GM21515 (cell line): Measurements from ENCODE around the gene NINJ1.

Source experiments
- ATAC-seq: cut with Tn5 transposase; IDR thresholded peaks from one replicate; pipeline ENCODE4 v1.9.1; 2021; ENCODE audit not compliant: unreplicated experiment

Gene NINJ1

GRCh38 chr9:93090091-93090655 lies 43.9 kb downstream of the NINJ1 start:
- no peak for ATAC-seq

DNA sequence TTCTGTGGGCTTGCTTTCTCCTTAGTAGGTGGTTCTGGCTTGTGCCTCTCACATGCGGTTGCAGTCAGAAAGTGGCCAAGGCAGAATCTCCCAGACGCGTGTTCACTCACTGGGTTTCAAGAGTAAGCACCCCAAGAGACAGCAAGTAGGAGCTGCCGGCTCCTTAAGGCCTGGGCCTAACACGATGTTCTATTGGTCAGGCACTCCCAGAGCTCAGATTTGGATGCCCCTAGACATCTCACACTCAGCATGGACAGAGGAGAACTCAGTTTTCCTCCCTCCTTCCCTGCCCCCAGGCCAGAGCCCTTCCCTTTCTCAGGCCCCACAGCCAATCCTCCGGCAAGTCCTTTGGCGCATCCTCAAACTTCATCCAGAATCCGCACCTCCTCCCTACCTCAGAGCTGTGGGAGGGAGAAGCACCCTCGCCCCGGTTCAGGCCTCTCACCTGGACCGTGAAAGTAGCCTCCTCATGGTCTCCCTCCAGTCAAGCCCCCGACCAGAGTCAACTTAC lies 44.5 kb downstream of the NINJ1 start:
- no peak for ATAC-seq

GRCh38 chr9:93089024-93089423 lies 45.0 kb downstream of the NINJ1 start:
- ATAC-seq: no peak

DNA sequence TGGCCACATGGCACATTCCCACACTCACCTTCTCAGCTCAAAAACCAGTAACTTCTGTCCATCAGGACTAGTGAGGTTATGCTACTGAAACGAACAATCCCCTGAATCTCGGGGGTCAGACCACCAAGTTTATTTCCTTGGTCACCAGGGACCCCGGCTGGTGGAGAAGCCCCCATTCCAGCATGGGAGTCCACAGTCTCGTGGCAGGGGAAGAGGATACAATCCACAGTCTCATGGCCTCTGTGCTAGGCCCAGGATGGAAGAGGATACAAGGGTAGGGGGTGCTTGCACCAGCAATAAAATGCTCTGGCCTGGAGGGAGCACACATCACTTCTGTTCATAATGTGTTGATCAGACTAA lies 45.4 kb downstream of the NINJ1 start:
- no peak for ATAC-seq

DNA sequence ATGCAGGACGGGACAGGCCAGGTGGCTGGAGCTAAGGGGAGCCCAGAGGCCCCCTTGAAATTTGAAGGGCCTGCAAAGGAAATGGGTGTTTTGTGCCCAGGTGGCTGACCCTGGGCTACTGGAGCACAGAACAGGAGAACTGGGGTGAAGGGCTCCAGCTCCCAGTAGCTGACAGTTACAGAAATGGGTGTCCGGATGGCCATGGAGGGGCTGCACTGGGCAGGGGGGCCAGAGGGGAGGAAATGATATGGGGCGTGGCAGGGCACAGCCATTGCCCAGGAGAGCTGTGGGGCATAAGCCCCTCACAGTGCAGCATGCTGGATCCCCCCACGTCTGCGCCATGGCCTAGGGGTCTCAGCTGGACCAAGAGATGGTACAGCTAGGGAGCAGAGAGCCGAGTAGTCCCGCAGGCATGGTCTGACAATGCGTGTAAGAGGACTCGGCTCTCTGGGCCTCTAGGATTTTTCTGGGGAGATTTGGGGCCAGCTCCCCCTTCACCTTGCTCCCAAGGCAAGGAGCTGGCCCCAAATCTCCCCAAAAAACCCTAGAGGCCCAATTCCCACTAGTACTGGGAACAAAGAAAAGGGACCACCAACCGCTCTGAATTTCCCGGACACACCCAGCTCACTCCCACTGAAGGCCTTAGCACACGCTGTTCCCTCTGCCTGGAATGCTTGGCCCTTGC lies 45.9 kb downstream of the NINJ1 start:
- no peak for ATAC-seq

DNA sequence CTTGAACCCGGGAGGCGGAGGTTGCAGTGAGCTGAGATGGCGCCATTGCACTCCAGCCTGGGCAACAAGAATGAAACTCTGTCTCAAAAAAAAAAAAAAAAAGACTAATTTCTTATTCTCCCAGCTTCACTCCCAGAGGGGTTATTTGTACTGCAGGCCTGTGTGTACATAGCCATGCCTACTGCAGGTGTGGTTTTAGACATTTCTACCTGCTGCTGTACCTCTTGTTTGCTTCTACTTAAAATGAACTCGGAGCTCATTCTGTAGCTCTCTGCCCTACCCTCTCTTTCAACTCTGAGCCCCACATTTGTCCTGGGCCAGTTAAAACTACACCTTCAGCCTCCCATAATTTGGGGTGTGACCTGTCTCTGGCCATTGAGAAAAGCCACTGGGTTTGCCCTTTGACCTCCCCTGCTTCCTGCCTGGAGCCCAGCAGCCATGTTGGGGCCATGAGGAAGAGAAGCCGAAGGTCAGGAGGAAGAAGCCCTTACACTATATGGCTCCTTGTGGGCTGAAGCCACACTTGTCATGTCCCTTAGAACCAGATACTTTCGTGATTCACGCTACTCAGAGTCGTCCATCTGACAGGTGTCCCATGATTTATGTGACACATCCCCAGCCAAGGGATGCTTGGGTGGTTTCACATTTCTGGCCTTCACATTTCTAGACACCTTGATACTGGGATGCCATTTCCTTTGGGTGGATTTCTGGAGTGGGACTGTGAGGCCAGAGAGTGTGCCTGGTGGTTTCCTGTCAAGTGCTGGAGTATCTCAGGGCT lies 47.4 kb downstream of the NINJ1 start:
- no peak for ATAC-seq

DNA sequence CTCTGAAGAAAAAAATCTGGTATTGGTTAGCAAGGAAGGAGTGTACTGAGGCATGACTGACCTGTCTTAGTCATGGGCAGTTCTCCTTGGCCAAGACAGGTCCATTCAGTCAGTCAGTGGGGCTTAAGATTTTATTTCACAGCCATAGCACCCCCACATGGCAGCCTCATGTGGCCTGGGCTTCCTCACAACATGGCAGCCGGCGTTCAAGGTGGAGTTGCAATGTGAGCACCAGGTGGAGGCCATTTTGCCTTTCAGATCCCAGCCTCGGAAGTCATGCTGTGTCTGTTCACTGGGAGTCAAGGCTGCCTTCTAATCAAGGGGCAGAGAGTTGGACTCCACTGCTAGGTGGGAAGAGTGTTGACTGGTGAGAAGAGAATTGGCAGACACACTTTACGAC lies 48.4 kb downstream of the NINJ1 start:
- ATAC-seq: no peak

DNA sequence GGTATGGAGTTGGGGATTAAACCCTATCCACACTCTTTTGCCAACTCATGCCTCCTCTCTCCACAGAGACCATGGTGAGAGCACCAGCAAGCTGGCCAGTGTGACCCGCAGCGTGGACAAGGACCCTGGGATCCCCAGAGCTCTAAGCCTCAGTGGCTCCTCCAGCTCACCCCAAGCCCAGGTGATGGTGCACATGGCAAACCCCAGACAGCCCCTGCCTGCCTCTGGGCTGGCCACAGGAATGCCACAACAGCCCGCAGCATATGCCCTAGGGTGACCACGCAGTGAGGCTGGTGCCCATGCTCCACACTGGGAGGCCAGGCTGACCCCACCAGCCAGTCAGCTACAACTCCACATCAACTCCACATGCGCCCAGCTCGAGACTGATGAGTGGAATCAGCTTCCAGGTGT lies 49.6 kb downstream of the NINJ1 start:
- ATAC-seq: no peak

DNA sequence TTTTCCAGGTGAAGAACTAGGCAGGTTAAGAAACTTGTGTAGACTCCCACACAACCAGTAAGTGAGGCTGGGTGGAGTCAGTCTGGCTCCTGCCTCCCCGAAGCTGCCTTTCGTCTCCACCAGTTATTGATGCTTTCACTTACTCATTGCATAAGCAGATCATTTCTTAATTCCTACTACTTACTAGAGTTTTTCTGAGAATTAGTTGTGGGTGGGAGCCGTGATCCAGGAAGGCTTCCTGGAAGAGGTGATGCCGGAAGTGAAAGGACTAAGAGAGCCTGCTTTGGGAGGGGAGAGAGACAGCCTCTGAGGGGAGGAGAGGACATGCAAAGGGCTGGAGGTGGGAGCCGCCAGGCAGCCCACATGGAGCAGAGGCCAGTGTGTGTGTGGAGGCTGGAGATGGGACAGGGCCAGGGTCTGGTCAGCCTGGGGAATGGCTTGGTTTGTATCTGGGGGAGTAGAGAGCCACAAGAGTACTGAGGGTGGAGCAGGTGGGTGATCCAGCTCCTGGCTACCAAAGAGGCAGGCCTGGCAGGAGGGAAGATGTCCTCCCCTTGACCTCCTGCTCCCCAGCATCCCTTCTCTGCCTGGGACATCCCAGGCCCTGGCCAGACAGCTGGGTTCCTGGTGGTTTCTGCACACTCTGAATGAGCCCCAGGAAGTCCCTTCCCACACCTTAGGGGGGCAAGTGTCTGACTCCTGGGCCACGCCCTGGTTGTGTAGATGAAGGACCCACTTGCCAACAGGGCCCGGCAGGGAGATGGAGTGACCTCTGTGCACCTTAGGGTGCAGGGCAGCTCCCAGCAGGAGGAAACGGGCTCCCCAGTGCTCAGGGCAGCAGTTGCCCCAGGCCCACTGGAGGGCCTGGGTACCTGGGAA lies 50.2 kb downstream of the NINJ1 start:
- ATAC-seq: no peak

- no peak for ATAC-seq
Observed at GRCh38 chr9:93082841-93083411, 51.1 kb downstream of the NINJ1 start.

DNA sequence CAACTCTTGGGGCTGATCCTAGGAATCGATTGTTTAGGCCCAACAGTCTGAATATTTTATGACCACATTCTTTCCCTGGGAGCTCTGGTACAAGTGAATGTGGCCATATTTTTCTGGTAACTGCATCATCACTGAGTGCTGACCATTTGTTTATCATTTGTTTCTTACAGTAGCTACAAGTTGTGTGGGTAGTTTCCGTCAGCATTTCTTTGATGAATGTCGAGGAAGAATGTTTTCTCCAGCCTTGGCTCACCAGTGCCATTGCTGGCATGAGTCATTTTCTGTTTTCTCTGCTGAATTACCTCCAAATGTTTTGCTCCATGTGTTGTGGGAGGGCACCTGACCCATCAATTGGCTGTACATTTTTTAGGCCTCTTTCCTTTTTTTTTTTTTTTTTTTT lies 52.1 kb downstream of the NINJ1 start:
- no peak for ATAC-seq

DNA sequence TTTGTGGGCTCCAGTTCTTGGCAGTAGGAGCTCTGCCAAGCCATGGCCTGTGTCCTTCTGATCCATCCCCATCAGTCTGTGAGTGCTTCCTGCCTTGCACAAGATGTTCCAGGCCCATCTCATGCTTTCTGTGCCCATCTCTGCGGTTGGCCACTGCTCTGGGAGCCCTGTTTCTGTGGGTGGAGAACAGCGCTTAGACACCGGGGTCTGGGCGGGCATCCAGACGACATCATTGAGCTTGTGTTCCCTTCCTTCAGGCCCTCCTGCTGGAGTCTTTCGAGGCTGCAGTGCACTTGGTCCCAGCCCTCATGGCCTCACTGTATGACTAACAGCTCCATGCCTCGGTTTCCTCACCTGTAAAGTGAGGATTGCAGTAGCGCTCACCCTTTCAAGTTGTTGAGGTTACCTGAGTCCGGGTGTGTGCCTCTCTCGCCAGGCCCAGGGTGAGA lies 52.9 kb downstream of the NINJ1 start:
- no peak for ATAC-seq

DNA sequence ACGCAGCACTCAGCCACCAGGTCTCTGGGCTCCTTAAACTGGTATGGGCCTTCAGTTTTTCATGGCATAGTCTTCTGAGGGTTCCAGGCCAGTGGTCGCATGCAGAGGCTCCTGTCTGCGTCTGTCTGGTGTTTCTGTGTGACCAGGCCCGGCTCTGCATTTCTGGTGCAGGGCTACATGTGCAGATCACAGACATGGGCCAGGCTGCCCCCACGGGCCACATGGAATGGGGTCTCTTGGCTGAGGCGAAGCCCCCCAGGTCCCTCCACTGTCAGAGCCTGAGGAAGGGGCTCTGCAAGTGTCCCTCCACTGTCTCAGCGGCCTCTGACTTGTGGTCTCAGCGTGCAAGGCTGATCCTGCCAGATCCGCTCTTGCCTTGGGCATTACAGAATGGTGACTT lies 53.6 kb downstream of the NINJ1 start:
- no peak for ATAC-seq

DNA sequence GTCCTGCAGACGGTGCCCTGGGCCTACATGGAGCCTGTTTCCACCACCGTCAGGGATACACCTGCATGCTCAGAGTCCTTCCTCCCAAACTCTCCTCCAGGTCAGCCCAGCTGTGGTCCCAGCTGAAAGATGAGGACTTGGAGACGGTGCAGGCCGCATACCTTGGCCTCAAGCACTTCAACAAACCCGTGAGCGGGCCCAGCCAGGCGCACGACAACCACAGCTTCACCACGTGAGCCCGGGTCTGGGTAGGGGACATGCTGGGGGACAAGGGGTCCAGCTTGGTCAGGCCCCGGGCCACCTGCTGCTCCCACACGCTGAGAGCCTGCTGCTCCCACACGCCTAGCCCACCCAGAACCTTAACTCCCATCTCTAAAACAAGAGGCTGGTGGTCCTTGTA lies 54.7 kb downstream of the NINJ1 start:
- no peak for ATAC-seq

- no peak for ATAC-seq
Observed at GRCh38 chr9:93077811-93078210, 56.2 kb downstream of the NINJ1 start.

GRCh38 chr9:93077367-93077766 lies 56.7 kb downstream of the NINJ1 start:
- no peak for ATAC-seq

- no peak for ATAC-seq
Observed at GRCh38 chr9:93076792-93077128, 57.3 kb downstream of the NINJ1 start.

DNA sequence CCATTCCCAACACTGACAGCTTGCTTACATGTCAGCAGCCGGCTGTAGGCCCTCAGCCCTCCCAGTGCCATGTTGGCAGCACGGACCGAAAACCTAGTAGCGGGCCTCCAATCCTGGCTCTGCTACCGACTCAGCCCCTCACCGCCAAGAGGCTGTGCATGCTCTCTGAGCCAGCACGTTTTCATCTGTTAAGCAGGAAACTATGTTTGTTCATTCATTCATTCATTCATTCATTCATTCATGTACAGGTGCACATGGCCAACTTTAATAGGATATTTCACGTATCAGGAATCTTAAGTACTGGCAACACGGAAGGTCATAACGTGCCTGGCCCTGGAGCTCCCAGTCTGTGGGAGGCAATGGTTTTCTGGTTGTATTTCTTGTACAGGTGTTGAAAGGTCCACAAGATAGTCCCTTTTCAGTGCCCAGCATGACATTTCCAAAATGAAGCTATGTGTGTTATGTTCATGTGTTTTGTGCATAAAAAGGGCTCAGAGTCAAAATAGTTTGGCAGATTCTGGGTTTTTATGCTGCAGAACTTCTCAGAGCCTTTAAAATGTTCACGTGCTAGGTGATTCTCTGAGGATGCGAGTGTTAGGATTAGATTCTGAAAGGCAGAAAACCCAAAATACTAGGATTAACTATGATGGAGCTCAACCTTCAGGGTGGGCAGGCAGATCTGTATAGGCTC lies 57.8 kb downstream of the NINJ1 start:
- ATAC-seq: no peak

GRCh38 chr9:93072383-93072795 lies 61.7 kb downstream of the NINJ1 start:
- ATAC-seq: no peak
